Effector CD8-positive, alpha-beta T cell (primary cell): ENCODE measurements around the gene WNT7A.

Source experiments
- DNase-seq: peaks from one replicate; lab custom pipeline; 2025; lab: John Stamatoyannopoulos, UW

The WNT7A gene

GRCh38 chr3:13845806-13846205, 34.1 kb downstream of the WNT7A start:
- no peak for DNase-seq

- DNase-seq = no peak
Measured at GRCh38 chr3:13844911-13845310, 35.0 kb downstream of the WNT7A start.

- no peak for DNase-seq
Measured at GRCh38 chr3:13844286-13844685, 35.6 kb downstream of the WNT7A start.

GRCh38 chr3:13843351-13843750, 36.5 kb downstream of the WNT7A start:
- DNase-seq = no peak

- no peak for DNase-seq
Measured at GRCh38 chr3:13842226-13842625, 37.6 kb downstream of the WNT7A start.

GRCh38 chr3:13841826-13842225, 38.0 kb downstream of the WNT7A start:
- no peak for DNase-seq

- no peak for DNase-seq
Measured at GRCh38 chr3:13841141-13841540, 38.7 kb downstream of the WNT7A start.

GRCh38 chr3:13840456-13840855, 39.4 kb downstream of the WNT7A start:
- no peak for DNase-seq

GRCh38 chr3:13839726-13840340, 40.0 kb downstream of the WNT7A start:
- DNase-seq = no peak

- DNase-seq = no peak
Measured at GRCh38 chr3:13839253-13839652, 40.6 kb downstream of the WNT7A start.

GRCh38 chr3:13838421-13838820, 41.5 kb downstream of the WNT7A start:
- no peak for DNase-seq

GRCh38 chr3:13837751-13838150, 42.1 kb downstream of the WNT7A start:
- DNase-seq = no peak

GRCh38 chr3:13836658-13837587, 42.9 kb downstream of the WNT7A start:
- DNase-seq = no peak

GRCh38 chr3:13835246-13835645, 44.6 kb downstream of the WNT7A start:
- DNase-seq = no peak

GRCh38 chr3:13834258-13835035, 45.4 kb downstream of the WNT7A start:
- DNase-seq = no peak

- DNase-seq = no peak
Measured at GRCh38 chr3:13833506-13834257, 46.2 kb downstream of the WNT7A start.

GRCh38 chr3:13832130-13832529, 47.7 kb downstream of the WNT7A start:
- no peak for DNase-seq

- no peak for DNase-seq
Measured at GRCh38 chr3:13831386-13831996, 48.4 kb downstream of the WNT7A start.

- DNase-seq = no peak
Measured at GRCh38 chr3:13829311-13829710, 50.6 kb downstream of the WNT7A start.

- no peak for DNase-seq
Measured at GRCh38 chr3:13828501-13829265, 51.2 kb downstream of the WNT7A start.

- DNase-seq = no peak
Measured at GRCh38 chr3:13827699-13828098, 52.2 kb downstream of the WNT7A start.
